ENCODE measurements around the gene TVP23A. TPM values are rescaled to one million over a fixed set of nuclear protein-coding genes. Genes with fewer than 3 reads are reported as not detected.

The TVP23A gene
- total RNA-seq, 4 donors from 2014 or later = 0.64 TPM; not detected in 3

DNA sequence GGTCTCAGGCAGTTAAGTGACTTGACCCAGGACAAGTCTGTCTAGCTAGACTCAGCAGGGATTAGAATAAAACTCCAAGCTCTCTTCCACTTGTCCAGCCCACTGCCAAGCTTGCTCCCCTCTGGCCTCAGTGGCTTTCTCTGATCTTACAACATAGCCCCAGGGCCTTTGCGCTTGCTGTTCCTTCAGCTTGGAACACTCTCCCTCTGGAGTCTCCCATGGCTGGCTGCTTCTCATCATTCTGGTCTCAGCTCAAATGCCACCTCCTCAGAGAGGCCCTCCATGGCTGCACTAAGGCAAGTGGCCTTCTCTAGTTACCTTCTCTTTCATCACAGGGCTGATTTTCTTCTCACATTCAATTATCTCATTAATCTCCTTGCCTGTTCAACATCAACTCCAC lies 1.1 kb downstream of the TVP23A start:
- 100% methylated on average over 1 of the region's 1 CpG for WGBS
- no peak overlapping the region for H3K4me3 ChIP-seq
- no peak for DNase-seq (ENCODE audit: low spot score in 2 of 2)
- H3K27me3 ChIP-seq = peaks cover 15% of the 10 kb centered on the region
- no peaks in the 10 kb centered on the region for H3K9me3 ChIP-seq
- H3K27ac ChIP-seq = no peak overlapping the region
- no peaks in the 10 kb centered on the region for H3K36me3 ChIP-seq
- TF ChIP-seq EP300 (IDR thresholded peaks at IDR 0.05) = no peak
- TF ChIP-seq POLR2A (IDR thresholded peaks at IDR 0.05) = no peak
- TF ChIP-seq POLR2AphosphoS5 (IDR thresholded peaks at IDR 0.05) = no peak
- TF ChIP-seq, protein P1, sequence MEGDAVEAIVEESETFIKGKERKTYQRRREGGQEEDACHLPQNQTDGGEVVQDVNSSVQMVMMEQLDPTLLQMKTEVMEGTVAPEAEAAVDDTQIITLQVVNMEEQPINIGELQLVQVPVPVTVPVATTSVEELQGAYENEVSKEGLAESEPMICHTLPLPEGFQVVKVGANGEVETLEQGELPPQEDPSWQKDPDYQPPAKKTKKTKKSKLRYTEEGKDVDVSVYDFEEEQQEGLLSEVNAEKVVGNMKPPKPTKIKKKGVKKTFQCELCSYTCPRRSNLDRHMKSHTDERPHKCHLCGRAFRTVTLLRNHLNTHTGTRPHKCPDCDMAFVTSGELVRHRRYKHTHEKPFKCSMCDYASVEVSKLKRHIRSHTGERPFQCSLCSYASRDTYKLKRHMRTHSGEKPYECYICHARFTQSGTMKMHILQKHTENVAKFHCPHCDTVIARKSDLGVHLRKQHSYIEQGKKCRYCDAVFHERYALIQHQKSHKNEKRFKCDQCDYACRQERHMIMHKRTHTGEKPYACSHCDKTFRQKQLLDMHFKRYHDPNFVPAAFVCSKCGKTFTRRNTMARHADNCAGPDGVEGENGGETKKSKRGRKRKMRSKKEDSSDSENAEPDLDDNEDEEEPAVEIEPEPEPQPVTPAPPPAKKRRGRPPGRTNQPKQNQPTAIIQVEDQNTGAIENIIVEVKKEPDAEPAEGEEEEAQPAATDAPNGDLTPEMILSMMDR (IDR thresholded peaks at IDR 0.05) = no peak
- no peaks in the 10 kb centered on the region for H3K4me1 ChIP-seq

DNA sequence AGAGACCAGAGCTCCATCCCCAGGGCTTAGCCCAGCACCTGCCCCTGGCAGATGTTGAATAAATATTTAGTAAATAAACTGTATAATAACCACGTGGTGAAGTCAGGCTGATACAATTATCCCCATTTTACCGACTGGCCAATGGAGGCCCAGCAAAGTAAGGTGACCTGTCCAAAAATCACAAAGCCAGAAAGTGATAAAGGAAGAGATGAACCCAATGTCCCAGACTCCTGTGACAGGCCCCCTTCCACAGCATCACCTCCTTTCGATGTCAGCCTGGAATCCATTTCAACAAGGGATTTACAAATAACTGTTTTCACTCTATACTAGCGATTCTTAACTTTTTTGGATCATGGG lies 5.5 kb downstream of the TVP23A start:
- H3K9me3 ChIP-seq = no peaks in the 10 kb centered on the region
- H3K36me3 ChIP-seq = no peaks in the 10 kb centered on the region
- no peak overlapping the region for H3K4me3 ChIP-seq
- DNase-seq (ENCODE audit: low spot score in 2 of 2) = no peak
- no peak overlapping the region for H3K27ac ChIP-seq
- TF ChIP-seq EP300 (IDR thresholded peaks at IDR 0.05) (no peak), POLR2A (IDR thresholded peaks at IDR 0.05) (no peak), POLR2AphosphoS5 (IDR thresholded peaks at IDR 0.05) (no peak)
- TF ChIP-seq, protein P1 (IDR thresholded peaks at IDR 0.05) = no peak
- no peaks in the 10 kb centered on the region for H3K4me1 ChIP-seq
- peaks cover 9% of the 10 kb centered on the region for H3K27me3 ChIP-seq
- WGBS = 81% methylated on average over 4 of the region's 4 CpGs

DNA sequence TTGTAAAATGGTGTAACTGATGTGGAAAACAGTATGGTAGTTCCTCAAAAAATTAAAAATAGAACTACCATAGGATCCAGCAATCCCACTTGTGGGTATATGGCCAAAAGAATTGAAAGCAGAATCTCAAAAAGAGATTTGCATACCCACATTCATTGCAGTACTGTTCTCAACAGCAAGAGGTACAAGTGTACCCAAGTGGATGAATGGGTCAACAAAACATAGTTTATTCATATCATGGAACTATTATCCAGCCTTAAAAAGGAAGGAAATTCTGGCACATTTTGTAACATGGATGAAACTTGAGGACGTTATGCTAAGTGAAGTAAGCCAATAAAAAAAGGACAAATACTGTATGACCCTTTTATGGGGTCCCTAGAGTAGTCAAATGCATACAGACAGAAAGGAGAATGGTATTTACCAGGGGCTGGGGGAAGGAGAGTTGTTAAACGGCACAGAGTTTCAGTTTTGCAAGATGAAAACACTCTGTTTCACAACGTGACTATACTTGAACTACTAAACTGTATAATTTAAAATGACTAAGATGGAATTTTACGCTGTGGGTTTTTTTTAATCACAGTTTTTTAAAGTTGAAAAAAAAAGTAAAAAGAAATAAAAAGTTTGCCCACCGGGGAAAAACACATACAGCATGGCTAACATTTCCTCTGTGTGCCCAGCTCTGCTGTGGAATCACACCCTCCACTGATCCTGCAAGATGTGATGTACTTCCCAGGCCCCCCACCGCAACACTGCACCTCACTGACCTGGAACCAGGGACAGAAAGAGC lies 6.1 kb downstream of the TVP23A start:
- 56% methylated on average over 6 of the region's 6 CpGs for WGBS
- H3K4me3 ChIP-seq = no peak overlapping the region

DNA sequence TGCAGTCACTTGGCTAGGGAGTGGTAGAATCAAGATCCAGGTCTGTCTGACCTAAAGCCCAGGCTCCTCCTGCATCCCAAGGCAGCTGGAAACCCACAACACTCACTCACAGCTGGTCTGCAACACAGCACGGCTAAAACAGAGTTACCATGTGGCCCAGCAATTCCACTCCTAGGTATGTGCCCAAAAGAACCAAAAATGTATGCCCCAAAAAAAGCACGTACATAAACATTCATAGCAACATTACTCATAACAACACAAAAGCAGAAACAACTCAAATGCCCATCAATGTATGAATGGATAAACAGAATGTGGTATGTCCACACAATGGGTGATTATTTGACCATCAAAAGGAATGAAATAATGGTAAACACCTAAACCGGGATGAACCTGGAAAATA lies 8.9 kb downstream of the TVP23A start:
- no peaks in the 10 kb centered on the region for H3K36me3 ChIP-seq
- no peak overlapping the region for H3K27ac ChIP-seq
- no peaks in the 10 kb centered on the region for H3K4me1 ChIP-seq
- no peak for DNase-seq (ENCODE audit: low spot score in 2 of 2)
- H3K27me3 ChIP-seq = no peaks in the 10 kb centered on the region
- no peak overlapping the region for H3K4me3 ChIP-seq
- 93% methylated on average over 3 of the region's 3 CpGs for WGBS
- TF ChIP-seq POLR2AphosphoS5 (IDR thresholded peaks at IDR 0.05) (no peak), EP300 (IDR thresholded peaks at IDR 0.05) (no peak), POLR2A (IDR thresholded peaks at IDR 0.05) (no peak)
- TF ChIP-seq, protein P1 (IDR thresholded peaks at IDR 0.05) = no peak
- H3K9me3 ChIP-seq = no peaks in the 10 kb centered on the region

More for the DNA sequence above, 6.1 kb downstream of the TVP23A start:
- no peak for DNase-seq (ENCODE audit: low spot score in 2 of 2)
- Histone ChIP-seq H3K4me1 (no peaks in the 10 kb centered on the region), H3K9me3 (no peaks in the 10 kb centered on the region), H3K36me3 (no peaks in the 10 kb centered on the region), H3K27ac (no peak overlapping the region), H3K27me3 (peaks cover 3% of the 10 kb centered on the region)
- TF ChIP-seq POLR2A (IDR thresholded peaks at IDR 0.05) (no peak), POLR2AphosphoS5 (IDR thresholded peaks at IDR 0.05) (no peak), EP300 (IDR thresholded peaks at IDR 0.05) (no peak)
- TF ChIP-seq, protein P1 (IDR thresholded peaks at IDR 0.05) = no peak

DNA sequence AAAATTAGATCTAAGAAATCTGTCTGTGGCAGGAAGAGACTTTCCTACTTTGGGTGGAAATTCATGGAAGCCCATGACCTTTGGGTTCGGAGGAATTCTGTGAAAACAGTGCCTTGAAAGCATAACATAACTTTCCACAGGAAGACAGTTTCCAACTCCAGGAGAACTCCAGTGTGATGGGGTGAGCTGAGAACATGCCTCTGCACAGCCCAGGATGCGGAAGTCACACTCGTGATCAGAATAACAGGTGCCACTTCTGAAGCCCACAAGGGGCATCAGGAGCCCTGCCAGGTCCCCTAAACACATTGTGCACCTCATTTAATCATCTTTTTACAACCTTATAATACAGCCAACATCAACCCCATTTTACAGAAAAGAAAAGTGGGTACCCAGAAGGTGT lies 9.7 kb downstream of the TVP23A start:
- DNase-seq (ENCODE audit: low spot score in 2 of 2) = no peak
- H3K36me3 ChIP-seq = no peaks in the 10 kb centered on the region
- 84% methylated on average over 3 of the region's 3 CpGs for WGBS
- H3K4me3 ChIP-seq = no peak overlapping the region
- H3K27ac ChIP-seq = no peak overlapping the region
- H3K4me1 ChIP-seq = no peaks in the 10 kb centered on the region
- H3K9me3 ChIP-seq = no peaks in the 10 kb centered on the region
- no peak for TF ChIP-seq POLR2A (IDR thresholded peaks at IDR 0.05)
- TF ChIP-seq, protein P1 (IDR thresholded peaks at IDR 0.05) = no peak
- TF ChIP-seq POLR2AphosphoS5 (IDR thresholded peaks at IDR 0.05) = no peak
- TF ChIP-seq EP300 (IDR thresholded peaks at IDR 0.05) = no peak
- H3K27me3 ChIP-seq = no peaks in the 10 kb centered on the region

Measured in suprapubic skin (tissue), 4 donors.